Nephron progenitor cell (in vitro differentiated cells): Measurements from ENCODE around the gene MON2.
"Not testable (repeated sequence)": the region's sequence is repeated elsewhere in the genome, so short reads cannot be mapped to it uniquely, and the experiment has no call there.

Experiments used
- DNase-seq: peaks from one replicate; pipeline ENCODE4 v3.0.0; 2021
- H3K27ac Mint-ChIP-seq: 2 replicates; pipeline ENCODE4 v1.8.0; 2021; ENCODE audit warnings: mild to moderate bottlenecking, moderate library complexity, mixed read lengths
- H3K27me3 Mint-ChIP-seq: 2 replicates; pipeline ENCODE4 v1.8.0; 2021; ENCODE audit warnings: mild to moderate bottlenecking, low read depth, mixed read lengths; ENCODE audit not compliant: poor library complexity
- H3K36me3 Mint-ChIP-seq: 2 replicates; pipeline ENCODE4 v1.8.0; 2021; ENCODE audit warnings: low read depth, mixed read lengths
- H3K4me1 Mint-ChIP-seq: 2 replicates; pipeline ENCODE4 v1.8.0; 2021; ENCODE audit warnings: mixed read lengths
- H3K4me3 Mint-ChIP-seq: 2 replicates; pipeline ENCODE4 v1.8.0; 2021; ENCODE audit warnings: mild to moderate bottlenecking, moderate library complexity, mixed read lengths
- H3K9me3 Mint-ChIP-seq: 2 replicates; pipeline ENCODE4 v1.8.0; 2021; ENCODE audit warnings: mild to moderate bottlenecking, moderate library complexity, mixed read lengths
- TF ChIP-seq, protein P1 (sequence below): fragments of 200-600 bp; sonication (generic); IDR thresholded peaks from 2 replicates; pipeline ENCODE4 v1.5.0; 2021; ENCODE audit warnings: antibody characterized with exemption

Gene MON2

DNA sequence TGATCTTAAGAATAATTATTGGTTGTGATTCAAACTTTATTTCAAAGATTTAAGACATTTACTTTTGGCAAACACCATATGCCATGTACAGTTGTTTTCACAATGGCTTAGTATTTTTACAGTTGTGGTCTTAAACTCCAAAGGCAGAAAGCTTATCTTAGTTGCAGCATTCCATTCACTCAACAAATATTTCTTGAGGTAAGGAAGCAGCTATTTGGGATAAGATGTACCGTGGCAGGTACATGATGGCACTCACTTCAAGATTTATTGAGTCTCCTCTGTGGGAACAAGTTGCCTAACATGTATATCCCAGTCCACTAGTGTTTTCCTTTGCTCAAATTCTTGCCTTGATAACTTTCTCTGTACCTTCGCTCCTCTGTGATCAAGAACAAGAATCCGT is 8.0 kb upstream of the MON2 start:
- Mint-ChIP-seq H3K27me3 (peaks cover 6% of the 10 kb centered on the region), H3K36me3 (no peaks in the 10 kb centered on the region), H3K9me3 (peaks cover 39% of the 10 kb centered on the region), H3K27ac (no peak overlapping the region), H3K4me3 (no peak overlapping the region), H3K4me1 (no peaks in the 10 kb centered on the region)
- TF ChIP-seq, protein P1, sequence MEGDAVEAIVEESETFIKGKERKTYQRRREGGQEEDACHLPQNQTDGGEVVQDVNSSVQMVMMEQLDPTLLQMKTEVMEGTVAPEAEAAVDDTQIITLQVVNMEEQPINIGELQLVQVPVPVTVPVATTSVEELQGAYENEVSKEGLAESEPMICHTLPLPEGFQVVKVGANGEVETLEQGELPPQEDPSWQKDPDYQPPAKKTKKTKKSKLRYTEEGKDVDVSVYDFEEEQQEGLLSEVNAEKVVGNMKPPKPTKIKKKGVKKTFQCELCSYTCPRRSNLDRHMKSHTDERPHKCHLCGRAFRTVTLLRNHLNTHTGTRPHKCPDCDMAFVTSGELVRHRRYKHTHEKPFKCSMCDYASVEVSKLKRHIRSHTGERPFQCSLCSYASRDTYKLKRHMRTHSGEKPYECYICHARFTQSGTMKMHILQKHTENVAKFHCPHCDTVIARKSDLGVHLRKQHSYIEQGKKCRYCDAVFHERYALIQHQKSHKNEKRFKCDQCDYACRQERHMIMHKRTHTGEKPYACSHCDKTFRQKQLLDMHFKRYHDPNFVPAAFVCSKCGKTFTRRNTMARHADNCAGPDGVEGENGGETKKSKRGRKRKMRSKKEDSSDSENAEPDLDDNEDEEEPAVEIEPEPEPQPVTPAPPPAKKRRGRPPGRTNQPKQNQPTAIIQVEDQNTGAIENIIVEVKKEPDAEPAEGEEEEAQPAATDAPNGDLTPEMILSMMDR = no peak
- DNase-seq = no peak

DNA sequence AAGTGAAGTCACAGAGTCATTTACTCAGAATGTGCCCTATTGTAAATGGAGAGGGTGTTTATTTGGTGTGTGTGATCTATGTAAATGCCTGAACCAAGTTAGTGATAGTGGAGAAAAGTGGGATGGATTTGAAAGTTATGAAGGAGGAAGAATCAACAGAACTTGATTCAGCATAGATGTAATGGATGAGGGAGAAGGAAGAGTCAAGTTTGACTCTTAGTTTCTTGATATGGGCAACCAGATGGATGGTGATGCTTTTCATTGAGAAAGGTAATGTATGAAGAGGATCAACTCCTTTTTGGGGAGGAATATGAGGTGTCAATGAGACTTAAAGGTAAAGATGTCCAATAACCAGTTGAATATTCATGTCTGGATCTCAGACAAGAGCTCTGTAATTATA is 6.7 kb upstream of the MON2 start:
- Mint-ChIP-seq H3K36me3 (no peaks in the 10 kb centered on the region), H3K9me3 (peaks cover 45% of the 10 kb centered on the region), H3K4me1 (no peaks in the 10 kb centered on the region), H3K4me3 (no peak overlapping the region), H3K27me3 (peaks cover 6% of the 10 kb centered on the region), H3K27ac (no peak overlapping the region)
- TF ChIP-seq, protein P1 = no peak
- no peak for DNase-seq

DNA sequence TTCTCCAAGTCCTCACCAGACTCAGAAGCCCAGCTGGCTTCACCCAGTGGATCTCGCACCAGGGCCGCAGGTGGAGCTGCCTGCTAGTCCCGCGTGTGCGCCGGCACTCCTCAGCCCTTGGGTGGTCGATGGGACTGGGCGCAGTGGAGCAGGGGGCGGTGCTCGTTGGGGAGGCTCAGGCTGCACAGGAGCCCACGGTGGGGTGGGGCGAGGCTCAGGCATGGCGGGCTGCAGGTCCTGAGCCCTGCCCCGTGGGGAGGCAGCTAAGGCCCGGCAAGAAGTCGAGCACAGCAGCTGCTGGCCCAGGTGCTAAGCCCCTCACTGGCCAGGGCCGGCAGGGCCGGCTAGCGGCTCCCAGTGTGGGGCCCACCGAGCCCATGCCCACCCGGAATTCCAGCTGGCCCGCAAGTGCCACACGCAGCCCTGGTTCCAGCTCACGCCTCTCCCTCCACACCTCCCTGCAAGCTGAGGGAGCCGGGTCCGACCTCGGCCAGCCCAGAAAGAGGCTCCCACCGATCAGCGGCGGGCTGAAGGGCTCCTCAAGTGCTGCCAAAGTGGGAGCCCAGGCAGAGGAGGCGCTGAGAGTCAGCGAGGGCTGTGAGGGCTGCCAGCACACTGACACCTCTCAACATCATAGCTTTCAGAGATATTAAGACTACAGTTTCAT is 5.3 kb upstream of the MON2 start:
- H3K36me3 Mint-ChIP-seq, H3K4me3 Mint-ChIP-seq: not testable (repeated sequence)
- peaks cover 41% of the 10 kb centered on the region for H3K9me3 Mint-ChIP-seq

DNA sequence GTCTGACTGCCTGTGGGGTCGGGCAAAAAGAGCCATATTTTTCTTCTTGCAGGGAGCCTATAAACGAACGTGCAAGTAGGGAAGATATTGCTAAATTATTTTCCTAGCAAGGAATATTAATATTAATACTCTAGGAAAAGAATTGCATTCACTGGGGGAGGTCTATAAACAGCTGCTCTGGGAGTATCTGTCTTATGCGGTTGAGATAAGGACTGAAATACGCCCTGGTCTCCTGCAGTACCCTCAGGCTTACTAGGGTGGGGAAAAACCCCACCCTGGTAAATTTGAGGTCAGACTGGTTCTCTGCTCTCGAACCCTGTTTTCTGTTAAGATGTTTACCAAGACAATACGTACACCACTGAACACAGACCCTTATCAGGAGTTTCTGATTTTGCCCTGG is 3.4 kb upstream of the MON2 start:
- H3K4me3 Mint-ChIP-seq, DNase-seq, H3K27ac Mint-ChIP-seq, H3K27me3 Mint-ChIP-seq, H3K36me3 Mint-ChIP-seq: not testable (repeated sequence)
- Mint-ChIP-seq H3K9me3 (peaks cover 41% of the 10 kb centered on the region), H3K4me1 (peaks cover 14% of the 10 kb centered on the region)

More for the DNA sequence above, 5.3 kb upstream of the MON2 start:
- not testable (repeated sequence) for H3K4me1 Mint-ChIP-seq, DNase-seq, H3K27me3 Mint-ChIP-seq, H3K27ac Mint-ChIP-seq

DNA sequence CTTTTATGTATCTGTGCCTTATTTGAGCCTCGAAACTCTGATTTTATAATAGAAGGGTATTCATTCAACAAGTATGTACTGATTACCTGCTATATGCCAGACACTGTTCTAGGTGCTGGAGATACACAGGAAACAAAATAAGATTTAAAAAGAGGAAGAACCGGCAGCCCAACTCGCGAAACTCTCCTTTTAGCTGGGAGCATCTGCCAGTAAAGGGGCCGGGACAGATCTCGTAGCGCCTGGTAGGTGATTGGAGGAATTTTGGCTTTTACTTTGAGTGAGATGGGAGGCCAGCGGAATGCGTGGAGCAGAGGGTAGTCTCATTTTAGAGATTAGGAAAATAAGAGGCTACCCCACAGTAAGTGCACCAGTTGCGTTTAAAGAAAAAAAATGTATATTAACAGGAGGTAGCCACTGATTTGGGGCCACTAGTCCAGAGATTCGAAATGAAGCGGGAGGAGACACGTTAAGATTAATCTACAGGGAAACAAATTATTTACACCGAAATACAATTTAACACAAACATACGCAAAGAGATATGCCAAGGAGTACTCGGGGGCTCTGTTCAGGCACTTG is 520 bp upstream of the MON2 start:
- H3K4me1 Mint-ChIP-seq = peaks cover 23% of the 10 kb centered on the region
- H3K4me3 Mint-ChIP-seq = peak overlapping the region; percentile 93
- H3K27ac Mint-ChIP-seq = peak overlapping the region; percentile 84
- DNase-seq = peak; percentile 32
- TF ChIP-seq, protein P1 = no peak
- H3K27me3 Mint-ChIP-seq = no peaks in the 10 kb centered on the region
- no peaks in the 10 kb centered on the region for H3K36me3 Mint-ChIP-seq
- H3K9me3 Mint-ChIP-seq = peaks cover 30% of the 10 kb centered on the region

DNA sequence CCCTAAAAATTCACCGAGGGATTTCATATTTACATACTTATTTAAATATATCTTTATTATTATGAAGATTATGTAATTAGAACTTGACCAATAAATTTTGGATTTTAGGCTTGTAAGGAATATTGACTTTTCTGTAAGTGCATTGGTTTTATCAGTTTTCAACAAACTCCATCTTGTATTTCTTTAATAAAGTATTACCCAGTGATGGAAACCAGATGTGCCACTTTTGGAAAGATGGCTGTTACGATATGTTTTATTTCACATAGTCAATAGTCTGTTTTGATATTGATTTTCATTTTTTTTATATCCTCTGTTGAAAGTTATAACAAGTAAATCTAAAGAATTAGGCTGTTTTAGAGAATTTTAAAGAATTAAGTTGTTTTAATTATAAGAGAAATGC is 1.8 kb downstream of the MON2 start:
- DNase-seq = no peak
- Mint-ChIP-seq H3K4me3 (peak overlapping the region; percentile 93), H3K9me3 (peaks cover 13% of the 10 kb centered on the region), H3K27me3 (no peaks in the 10 kb centered on the region), H3K4me1 (peaks cover 23% of the 10 kb centered on the region), H3K27ac (no peak overlapping the region), H3K36me3 (no peaks in the 10 kb centered on the region)
- TF ChIP-seq, protein P1 = no peak

DNA sequence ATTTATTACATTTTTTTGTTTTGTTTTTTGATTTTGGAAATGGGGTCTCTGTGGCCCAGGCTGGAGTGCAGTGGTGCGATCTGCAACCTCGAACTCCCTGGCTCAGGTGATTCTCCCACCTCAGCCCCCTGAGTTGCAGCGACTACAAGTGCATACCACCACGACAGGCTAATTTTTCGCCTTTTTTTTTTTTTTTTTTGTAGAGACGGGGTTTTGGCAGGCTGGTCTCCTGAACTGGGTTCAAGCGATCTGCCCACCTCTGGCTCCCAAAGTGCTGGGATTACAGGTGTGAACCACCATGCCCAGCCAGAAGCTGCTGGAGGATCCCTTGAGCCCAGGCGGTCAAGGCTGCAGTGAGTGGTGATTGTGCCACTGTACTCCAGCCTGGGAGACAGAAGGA is 2.3 kb downstream of the MON2 start:
- Mint-ChIP-seq H3K36me3 (no peaks in the 10 kb centered on the region), H3K4me1 (peaks cover 23% of the 10 kb centered on the region), H3K9me3 (peaks cover 8% of the 10 kb centered on the region), H3K27ac (no peak overlapping the region), H3K27me3 (no peaks in the 10 kb centered on the region), H3K4me3 (peak overlapping the region; percentile 93)
- DNase-seq = no peak
- TF ChIP-seq, protein P1 = no peak
